Ectodermal cell (in vitro differentiated cells): ENCODE results near the gene VGLL4.

Experiments used
- H3K27ac ChIP-seq: 2 replicates; pipeline ENCODE4 v1.7.0; 2013; ENCODE audit warnings: mild to moderate bottlenecking, low read depth, low read length; ENCODE audit not compliant: insufficient read depth, poor library complexity, severe bottlenecking
- H3K27me3 ChIP-seq: 2 replicates; pipeline ENCODE4 v1.7.0; 2013; ENCODE audit warnings: mild to moderate bottlenecking, low read length; ENCODE audit not compliant: insufficient read depth, control insufficient read depth, poor library complexity, severe bottlenecking
- H3K36me3 ChIP-seq: one replicate; pipeline ENCODE4 v1.7.0; 2013; ENCODE audit warnings: low read length; ENCODE audit not compliant: control insufficient read depth, insufficient read depth
- H3K4me1 ChIP-seq: one replicate; pipeline ENCODE4 v1.7.0; 2013; ENCODE audit warnings: low read length; ENCODE audit not compliant: control insufficient read depth, insufficient read depth
- H3K4me3 ChIP-seq: 2 replicates; pipeline ENCODE4 v1.7.0; 2013; ENCODE audit warnings: low read depth, low read length, control low read depth; ENCODE audit not compliant: insufficient read depth
- H3K9me3 ChIP-seq: 2 replicates; pipeline ENCODE4 v1.7.0; 2013; ENCODE audit warnings: mild to moderate bottlenecking, low read length, moderate library complexity; ENCODE audit not compliant: control insufficient read depth
- WGBS, 2 experiments: methylation state at CpG; one replicate each; pipeline ENCODE4 v1.1.7; 2013; ENCODE audit warnings: missing lambda C conversion rate in 2 of 2; 5-methylcytosine and 5-hydroxymethylcytosine counted together

The VGLL4 gene

DNA sequence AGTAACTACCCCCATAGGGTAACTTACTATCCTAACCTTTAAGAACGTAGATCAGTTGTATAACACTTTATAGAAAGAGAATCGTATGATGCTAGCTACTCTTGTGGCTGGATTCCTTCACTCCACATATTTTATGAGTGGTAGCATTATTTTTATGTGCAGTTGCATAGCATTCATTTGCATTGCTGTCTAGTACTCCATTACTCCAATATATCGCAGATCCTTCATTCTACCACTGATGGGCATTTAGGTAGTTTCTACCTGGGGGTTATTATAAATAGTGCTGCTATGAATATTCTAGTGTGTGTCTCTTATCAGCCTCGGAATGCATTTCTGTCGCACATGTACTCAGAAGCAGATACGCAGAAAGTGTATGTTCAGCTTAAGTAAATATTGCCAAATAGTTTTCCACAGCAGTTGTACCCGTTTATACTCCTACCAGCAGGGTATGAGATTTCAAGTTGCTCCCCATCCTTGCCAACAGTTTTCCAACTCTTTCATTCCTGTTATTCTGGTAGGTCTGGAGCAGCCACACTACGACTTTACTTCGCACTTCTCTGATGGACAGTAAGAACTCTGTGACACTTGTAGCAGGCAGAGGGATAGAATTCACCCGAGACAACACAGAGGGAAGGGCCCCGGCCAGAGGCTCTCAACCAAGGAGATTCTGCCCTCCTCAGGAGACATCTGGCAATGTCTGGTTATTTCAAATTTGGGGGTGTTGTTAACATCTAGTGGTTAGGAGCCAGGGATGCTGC lies 9.8 kb upstream of the VGLL4 start:
- Histone ChIP-seq H3K4me3 (no peak overlapping the region), H3K27me3 (no peaks in the 10 kb centered on the region), H3K36me3 (no peaks in the 10 kb centered on the region), H3K4me1 (no peaks in the 10 kb centered on the region), H3K9me3 (no peaks in the 10 kb centered on the region), H3K27ac (no peak overlapping the region)
- WGBS, 2 experiments = 84 to 87% methylated on average over 8 to 11 of the region's 11 CpGs

DNA sequence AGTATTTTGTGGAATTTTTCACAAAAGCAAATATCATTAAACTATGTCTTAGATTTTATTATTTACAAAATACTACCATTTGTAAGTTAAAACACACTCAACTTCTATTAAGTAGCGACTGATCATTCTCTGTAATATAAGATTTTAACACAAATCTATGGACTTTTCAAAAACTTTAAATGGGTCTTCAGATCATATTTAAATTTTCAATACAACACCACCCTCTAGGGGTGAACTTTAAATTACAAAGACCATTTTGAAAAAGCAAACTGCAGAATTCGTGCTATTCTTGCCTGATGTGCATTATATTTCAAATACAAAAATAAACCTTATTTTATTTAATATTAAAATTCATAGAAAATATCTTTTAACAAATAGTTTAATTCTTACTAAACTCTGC lies 8.2 kb upstream of the VGLL4 start:
- no peaks in the 10 kb centered on the region for H3K27me3 ChIP-seq
- WGBS, 2 experiments = 18 to 36% methylated on average over 1 of the region's 2 CpGs
- no peaks in the 10 kb centered on the region for H3K9me3 ChIP-seq
- H3K4me3 ChIP-seq = no peak overlapping the region
- H3K4me1 ChIP-seq = no peaks in the 10 kb centered on the region
- no peak overlapping the region for H3K27ac ChIP-seq
- H3K36me3 ChIP-seq = no peaks in the 10 kb centered on the region

DNA sequence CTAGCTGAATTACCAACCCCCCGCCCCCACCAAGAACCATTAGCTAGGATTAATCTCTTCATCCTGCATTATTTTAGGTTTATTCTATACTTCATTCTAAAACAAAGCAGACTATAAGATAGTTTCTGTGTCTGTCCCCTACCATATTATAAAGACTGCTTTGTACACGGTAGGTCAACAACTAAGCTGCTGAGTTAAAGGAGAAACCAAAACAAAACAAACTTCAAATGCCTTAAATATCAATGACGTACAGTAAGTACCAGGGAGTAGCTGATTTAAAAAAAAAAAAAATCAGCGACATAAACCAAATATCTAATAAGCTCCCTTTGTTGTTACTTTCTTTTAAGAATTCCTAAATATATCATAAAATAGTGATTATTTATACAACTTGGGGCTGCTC lies 7.8 kb upstream of the VGLL4 start:
- no peaks in the 10 kb centered on the region for H3K4me1 ChIP-seq
- no peaks in the 10 kb centered on the region for H3K36me3 ChIP-seq
- H3K4me3 ChIP-seq = no peak overlapping the region
- H3K27me3 ChIP-seq = no peaks in the 10 kb centered on the region
- H3K27ac ChIP-seq = no peak overlapping the region
- H3K9me3 ChIP-seq = no peaks in the 10 kb centered on the region
- WGBS, 2 experiments = 69 to 76% methylated on average over 3 of the region's 4 CpGs

DNA sequence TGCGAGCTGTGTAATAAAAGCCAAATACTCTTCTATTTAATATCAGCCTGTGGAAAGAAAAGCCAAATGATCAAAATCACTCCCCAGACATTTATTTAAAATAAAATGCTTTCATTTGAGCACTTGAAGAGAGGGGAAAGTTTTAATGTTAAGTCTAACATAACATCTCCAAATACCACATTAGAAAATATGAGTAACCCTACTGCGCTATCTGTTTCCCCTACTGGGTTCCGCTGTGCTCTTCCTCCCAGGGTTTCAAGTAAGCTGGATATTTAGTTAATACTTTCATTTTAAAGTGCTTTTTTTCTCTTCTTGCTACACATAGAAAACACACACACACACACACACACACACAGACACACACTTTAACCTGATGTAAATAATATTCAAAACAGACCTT lies 6.7 kb upstream of the VGLL4 start:
- Histone ChIP-seq H3K9me3 (no peaks in the 10 kb centered on the region), H3K27ac (no peak overlapping the region), H3K27me3 (no peaks in the 10 kb centered on the region), H3K36me3 (no peaks in the 10 kb centered on the region), H3K4me1 (no peaks in the 10 kb centered on the region), H3K4me3 (no peak overlapping the region)
- WGBS, 2 experiments = 91 to 100% methylated on average over 1 to 3 of the region's 3 CpGs

DNA sequence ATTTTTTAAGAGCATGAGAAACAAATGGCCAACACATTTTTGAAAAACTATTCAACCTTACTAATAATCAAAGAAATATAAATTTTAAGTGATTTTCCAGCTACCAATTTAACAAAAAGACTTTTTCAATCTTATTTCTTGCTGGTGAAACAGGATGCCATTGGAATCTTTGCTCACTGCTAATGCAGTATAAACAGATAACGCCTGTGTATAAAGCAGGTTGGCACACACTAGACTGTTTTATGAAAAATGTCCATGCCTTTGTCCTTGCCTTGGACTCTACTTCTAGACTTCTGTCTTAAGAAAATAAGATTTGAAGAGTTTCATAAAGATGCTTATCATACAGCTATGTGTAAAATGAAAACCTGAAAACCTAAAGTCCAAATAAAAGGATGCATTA lies 5.0 kb upstream of the VGLL4 start:
- Histone ChIP-seq H3K27ac (no peak overlapping the region), H3K27me3 (no peaks in the 10 kb centered on the region), H3K36me3 (no peaks in the 10 kb centered on the region), H3K4me1 (no peaks in the 10 kb centered on the region), H3K4me3 (no peak overlapping the region), H3K9me3 (no peaks in the 10 kb centered on the region)
- WGBS, 2 experiments = 96 to 100% methylated on average over 1 of the region's 1 CpG

DNA sequence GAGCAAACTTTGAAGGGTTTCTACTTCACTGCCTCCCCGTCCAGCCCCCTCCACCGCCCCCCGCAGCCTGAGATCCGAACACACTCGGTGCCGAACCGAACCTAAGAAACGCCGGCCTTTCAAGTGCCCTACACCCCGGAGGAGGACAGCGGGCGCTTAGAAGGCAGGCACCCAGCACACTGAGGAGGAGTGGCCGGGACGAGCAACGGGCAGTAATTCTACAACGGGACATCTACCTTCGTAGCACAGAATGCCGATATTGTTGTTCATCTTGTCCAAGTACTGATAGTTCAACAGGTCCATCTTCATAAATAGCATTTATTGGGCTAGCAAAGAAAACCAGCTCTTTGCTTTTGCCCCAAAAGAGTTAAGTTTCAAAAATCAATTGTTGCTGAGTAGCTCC lies 513 bp downstream of the VGLL4 start:
- peak overlapping the region; percentile 97 for H3K4me3 ChIP-seq
- no peaks in the 10 kb centered on the region for H3K27me3 ChIP-seq
- 0% methylated on average over 18 of the region's 18 CpGs for WGBS, 2 experiments
- H3K4me1 ChIP-seq = peaks cover 21% of the 10 kb centered on the region
- H3K36me3 ChIP-seq = no peaks in the 10 kb centered on the region
- peak overlapping the region; percentile 95 for H3K27ac ChIP-seq
- no peaks in the 10 kb centered on the region for H3K9me3 ChIP-seq

DNA sequence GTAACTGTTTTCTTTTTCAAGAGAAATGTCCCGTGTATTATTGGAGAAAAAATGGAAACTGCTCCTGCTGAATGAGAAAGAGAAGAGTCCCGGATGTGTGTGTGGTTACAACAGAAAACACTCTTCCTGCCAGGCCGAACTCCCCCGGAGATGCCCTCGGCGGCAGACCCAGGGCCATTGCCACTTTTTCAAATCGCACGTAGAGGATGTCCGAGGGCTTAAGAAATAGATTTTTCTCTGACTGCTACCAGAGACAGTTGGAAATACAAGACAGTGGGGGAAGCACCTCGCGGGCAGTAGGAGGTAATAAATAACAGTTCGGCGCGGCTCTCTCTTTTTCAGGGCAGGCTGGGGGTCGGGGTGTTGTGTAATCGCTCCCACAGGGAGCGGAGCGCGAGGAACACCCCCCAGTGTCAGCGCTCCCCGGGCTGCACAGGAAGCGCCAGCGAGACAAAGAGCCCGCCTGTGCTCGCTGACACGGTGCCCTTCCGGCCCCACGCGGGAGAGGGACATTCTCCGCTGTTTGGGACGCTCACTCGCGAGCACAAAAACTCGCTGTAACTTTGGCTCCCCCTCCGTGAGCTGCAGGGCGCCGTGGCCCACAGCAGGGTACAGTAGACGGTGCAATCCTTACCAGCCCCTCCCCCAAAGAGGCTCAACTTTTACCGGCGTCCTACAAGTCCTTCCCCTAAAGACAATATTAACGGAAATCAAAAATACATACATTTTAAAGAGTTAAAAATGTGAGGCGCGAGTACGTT lies 1.1 kb downstream of the VGLL4 start:
- WGBS, 2 experiments = 0% methylated on average over 42 to 44 of the region's 44 CpGs
- Histone ChIP-seq H3K27ac (peak overlapping the region; percentile 95), H3K36me3 (no peaks in the 10 kb centered on the region), H3K9me3 (no peaks in the 10 kb centered on the region), H3K4me3 (peak overlapping the region; percentile 97), H3K4me1 (peaks cover 23% of the 10 kb centered on the region), H3K27me3 (no peaks in the 10 kb centered on the region)

DNA sequence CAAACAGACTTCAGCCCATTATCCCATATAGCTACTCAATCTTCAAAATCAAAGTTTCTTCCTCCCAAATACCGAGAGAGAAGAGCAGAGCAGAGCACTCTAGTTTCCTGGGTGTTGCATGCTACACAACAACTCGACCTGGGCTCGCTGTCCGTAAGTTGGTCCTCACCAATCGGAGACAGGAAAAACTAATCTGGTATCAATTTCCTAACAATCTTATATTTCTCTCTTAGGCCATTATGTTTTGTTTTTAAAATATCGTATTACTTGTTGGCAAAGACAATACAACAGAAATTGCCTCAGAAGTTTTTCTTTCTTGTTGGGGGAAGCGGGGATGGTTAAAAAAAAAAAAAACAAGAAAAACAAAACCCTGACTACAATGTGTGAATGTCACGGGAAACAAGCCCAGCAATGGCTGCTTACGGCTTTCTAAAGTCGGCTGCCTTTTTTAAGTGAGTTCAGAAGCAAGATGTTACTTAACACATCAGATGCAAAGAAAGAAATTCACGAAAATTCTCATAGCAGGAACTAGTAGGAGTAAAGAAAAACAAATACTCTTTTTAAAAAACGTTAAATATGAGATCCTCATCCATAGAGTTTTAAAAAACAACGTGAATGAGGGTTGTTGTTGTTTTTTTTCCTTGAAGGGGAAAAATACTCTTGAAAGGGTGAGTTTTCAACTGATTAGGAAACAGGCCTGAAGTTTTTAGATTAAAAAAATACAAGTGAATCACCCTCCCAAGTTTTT lies 1.9 kb downstream of the VGLL4 start:
- H3K27ac ChIP-seq = peak overlapping the region; percentile 95
- H3K36me3 ChIP-seq = no peaks in the 10 kb centered on the region
- H3K4me1 ChIP-seq = peaks cover 23% of the 10 kb centered on the region
- WGBS, 2 experiments = 2 to 3% methylated on average over 8 to 10 of the region's 13 CpGs
- H3K4me3 ChIP-seq = peak overlapping the region; percentile 97
- no peaks in the 10 kb centered on the region for H3K27me3 ChIP-seq
- H3K9me3 ChIP-seq = no peaks in the 10 kb centered on the region

DNA sequence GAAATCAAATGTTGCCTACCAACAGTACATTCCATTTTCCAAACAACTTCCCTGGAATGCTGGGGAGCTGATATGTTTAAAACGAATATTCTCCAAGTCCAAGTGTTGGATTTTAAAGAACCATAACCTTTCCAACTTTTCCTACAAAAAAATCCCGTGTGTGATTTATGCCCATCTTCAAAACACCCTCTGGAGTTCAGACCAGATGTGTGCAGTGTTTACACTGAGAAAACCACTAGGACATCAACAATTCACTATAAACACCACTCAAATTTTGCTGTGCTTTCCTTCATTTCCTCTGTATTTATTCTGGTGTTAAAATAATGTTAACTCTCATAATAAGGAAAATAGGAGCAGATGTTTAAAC lies 2.4 kb downstream of the VGLL4 start:
- no peaks in the 10 kb centered on the region for H3K9me3 ChIP-seq
- H3K4me1 ChIP-seq = peaks cover 25% of the 10 kb centered on the region
- peak overlapping the region; percentile 97 for H3K4me3 ChIP-seq
- H3K27me3 ChIP-seq = no peaks in the 10 kb centered on the region
- peak overlapping the region; percentile 95 for H3K27ac ChIP-seq
- 44 to 53% methylated on average over 2 of the region's 2 CpGs for WGBS, 2 experiments
- no peaks in the 10 kb centered on the region for H3K36me3 ChIP-seq

DNA sequence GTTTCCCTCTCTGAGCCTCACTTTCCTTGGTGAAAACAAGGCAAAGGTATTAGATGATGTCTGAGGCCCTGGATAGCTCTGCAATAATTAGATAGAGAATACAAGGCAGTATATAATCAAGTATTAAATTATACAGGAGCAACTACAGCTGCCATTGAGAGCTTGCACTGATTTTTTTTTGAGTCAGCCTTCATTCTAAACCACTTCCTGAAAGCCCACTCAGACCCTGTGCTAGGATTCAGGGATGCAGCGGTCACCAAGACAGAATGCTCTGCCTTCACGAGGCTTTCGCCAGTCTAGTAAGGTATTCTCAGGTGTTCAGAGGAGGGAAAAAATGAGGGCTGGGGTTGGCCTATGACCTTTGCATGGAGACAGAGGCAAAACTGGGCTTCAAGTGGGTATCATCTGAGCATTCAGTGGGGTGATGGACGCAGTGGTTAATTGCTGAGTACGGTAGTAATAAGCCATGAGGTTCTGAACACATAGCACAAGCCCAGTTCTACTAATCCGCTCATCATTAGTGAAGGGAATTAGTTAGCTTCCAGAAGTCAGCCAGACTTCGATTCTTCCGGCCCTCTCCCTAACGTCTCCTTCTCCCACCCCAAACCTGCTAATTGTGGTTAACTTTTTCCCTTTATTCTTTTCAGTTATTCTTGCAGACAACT lies 3.6 kb downstream of the VGLL4 start:
- 92 to 96% methylated on average over 9 of the region's 9 CpGs for WGBS, 2 experiments
- no peak overlapping the region for H3K4me3 ChIP-seq
- H3K27me3 ChIP-seq = no peaks in the 10 kb centered on the region
- no peaks in the 10 kb centered on the region for H3K36me3 ChIP-seq
- H3K27ac ChIP-seq = no peak overlapping the region
- H3K4me1 ChIP-seq = peaks cover 31% of the 10 kb centered on the region
- H3K9me3 ChIP-seq = no peaks in the 10 kb centered on the region
